HG02970 (cell line): ENCODE measurements around the gene GLB1L.
"Not testable (repeated sequence)": the region's sequence is repeated elsewhere in the genome, so short reads cannot be mapped to it uniquely, and the experiment has no call there.

Source experiments
- ATAC-seq: cut with Tn5 transposase; IDR thresholded peaks from one replicate; pipeline ENCODE4 v1.9.1; 2021; ENCODE audit warnings: mild to moderate bottlenecking, moderate library complexity, moderate number of reproducible peaks; ENCODE audit not compliant: unreplicated experiment, low FRiP score

Gene GLB1L

GRCh38 chr2:219282375-219282774, 37.1 kb upstream of the GLB1L start:
- no peak for ATAC-seq

GRCh38 chr2:219281588-219281987, 36.3 kb upstream of the GLB1L start:
- ATAC-seq, result no peak

DNA sequence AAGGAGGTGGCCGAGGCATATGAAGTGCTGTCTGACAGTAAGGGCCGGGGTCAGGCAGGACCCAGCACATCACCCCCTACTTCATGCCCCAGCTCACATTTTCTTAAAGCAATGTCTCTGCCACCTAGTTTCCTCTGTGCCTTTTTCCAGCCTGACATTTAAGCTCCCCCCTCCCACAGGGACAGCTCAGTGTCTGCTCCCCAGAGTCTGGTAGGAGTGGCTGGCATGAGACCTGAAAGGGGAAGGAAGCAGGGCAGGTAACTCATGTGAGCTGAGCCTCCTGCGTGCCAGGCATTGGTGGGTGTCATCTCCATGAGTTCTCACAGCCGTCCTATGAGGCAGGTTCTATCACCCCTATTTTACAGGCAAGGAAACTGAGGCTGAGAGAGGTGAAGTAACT, 35.4 kb upstream of the GLB1L start:
- no peak for ATAC-seq

GRCh38 chr2:219279916-219280516, 34.8 kb upstream of the GLB1L start:
- ATAC-seq, result no peak

GRCh38 chr2:219279151-219279915, 34.1 kb upstream of the GLB1L start, which contains the start of gene DNAJB2:
DNAJB2 (plus strand) TSS chr2:219279366; CDS start chr2:219279834, 468 bp downstream.
- ATAC-seq, result peak; percentile 88

- no peak for ATAC-seq
These were observed 33.5 kb upstream of the GLB1L start for GRCh38 chr2:219278655-219279150.

GRCh38 chr2:219277703-219278654, 32.7 kb upstream of the GLB1L start:
- ATAC-seq, result peak; percentile 32

GRCh38 chr2:219274361-219274921, 29.2 kb upstream of the GLB1L start:
- no peak for ATAC-seq

GRCh38 chr2:219273937-219274336, 28.7 kb upstream of the GLB1L start:
- ATAC-seq, result no peak

- no peak for ATAC-seq
These were observed 27.8 kb upstream of the GLB1L start for GRCh38 chr2:219272995-219273394.

DNA sequence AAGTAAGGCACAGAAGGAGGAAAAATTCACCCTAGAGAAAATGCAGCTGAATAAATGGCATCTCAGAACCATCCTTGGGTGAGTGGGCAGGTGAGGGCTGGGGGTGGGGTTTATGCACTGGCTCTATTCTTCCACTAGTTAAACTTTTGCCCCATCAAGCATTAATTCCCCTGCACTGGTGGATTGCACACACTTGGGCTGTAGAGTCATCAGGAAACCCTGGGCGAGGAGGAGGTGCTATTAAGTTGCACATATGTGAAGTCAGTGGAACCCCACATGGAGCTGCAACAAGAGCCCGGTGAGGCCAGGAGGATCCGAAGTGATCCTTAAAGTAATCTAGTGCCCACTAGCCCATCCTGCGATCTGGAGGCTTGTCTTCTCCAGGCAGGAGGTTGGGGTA, 27.1 kb upstream of the GLB1L start:
- ATAC-seq, result no peak

- ATAC-seq, result no peak
These were observed 25.8 kb upstream of the GLB1L start for GRCh38 chr2:219271021-219271420.

DNA sequence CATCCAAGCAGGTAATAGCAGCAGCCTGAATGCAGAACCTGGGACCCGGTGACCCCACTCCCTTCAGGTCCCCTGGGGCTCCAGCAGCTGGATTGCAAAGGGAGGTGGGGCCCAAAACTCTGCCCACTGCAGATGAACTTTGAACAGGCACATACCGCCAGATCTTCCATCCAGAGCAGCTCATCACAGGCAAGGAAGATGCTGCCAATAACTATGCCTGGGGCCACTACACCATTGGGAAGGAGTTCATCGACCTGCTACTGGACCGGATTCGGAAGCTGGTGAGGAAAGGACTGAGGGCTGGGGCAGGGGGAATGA, 24.8 kb upstream of the GLB1L start:
- no peak for ATAC-seq

DNA sequence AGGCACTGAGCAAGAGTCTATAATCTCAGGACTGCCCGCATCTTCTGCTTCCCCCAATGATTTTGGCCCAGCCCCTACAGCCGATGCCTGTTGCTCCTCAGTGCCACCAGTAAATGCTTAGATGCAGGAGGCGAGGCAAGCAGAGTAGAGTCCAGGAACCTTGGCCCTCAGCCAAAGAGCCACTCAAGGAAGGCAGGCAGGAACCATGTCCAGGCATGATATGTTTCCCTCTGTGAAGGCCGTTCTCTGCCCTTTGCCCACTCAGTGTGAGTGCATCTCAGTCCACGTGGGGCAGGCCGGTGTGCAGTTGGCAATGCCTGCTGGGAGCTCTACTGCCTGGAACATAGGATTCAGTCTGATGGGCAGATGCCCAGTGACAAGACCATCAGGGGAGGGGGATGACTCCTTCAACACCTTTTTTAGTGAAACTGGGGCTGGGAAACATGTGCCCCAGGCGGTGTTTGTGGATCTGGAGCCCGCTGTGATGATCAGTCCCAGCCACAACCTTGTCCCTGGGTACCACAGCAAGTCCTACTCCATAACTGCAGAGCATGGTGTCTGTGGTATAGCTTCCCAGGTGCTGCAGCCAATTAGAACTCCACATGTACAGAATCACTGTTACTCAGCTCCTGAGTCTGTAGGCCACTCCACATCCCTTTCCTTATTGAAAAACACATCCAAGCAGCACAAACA, 24.3 kb upstream of the GLB1L start:
- ATAC-seq, result no peak

GRCh38 chr2:219268294-219268693, 23.1 kb upstream of the GLB1L start:
- no peak for ATAC-seq

DNA sequence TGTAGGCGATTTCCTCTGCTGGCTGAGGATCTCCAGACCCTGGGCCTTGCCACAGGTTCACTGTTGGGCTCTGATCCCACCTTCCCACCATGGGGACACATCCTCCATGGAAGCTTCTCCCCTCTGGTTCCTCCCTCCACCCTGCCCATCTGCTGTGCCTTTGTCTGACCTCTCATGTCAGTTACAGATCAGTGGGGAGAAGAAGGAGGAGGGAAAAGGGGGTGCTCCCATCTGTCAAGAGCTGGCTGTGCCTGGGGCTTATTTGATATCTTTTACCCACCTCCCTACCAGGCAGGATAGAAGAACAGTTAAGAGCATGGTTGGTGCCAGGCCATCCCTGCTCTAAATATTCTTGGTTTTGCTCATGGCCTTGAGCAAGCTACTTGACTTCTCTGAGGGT, 21.6 kb upstream of the GLB1L start:
- ATAC-seq, result no peak

DNA sequence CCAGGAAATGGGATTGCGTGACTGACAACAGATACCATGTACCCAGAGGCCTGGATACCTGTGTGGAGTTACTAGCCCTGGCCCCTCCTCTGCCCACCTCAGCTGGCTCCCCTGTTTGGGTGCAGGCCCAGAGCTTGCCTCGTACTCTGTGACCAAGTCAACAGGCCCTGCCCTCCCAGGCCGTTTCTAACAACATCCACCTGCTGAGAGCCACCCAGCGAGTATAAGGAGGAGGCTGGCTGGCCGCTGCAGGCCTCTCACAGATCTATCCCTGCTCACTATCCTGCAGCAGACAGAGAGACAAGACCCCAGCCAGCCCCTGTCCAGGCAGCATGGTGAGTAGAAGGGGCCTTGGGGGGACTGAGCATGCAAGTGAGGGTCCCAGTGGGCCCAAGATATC, 21.0 kb upstream of the GLB1L start:
- no peak for ATAC-seq

- ATAC-seq, result no peak
These were observed 16.0 kb upstream of the GLB1L start for GRCh38 chr2:219261024-219261855.

GRCh38 chr2:219258942-219259341, 13.7 kb upstream of the GLB1L start:
- not testable (repeated sequence) for ATAC-seq
